Dermis microvascular lymphatic vessel endothelial cell (primary cell): ENCODE results near the gene PTPRA. TPM values are rescaled to one million over a fixed set of nuclear protein-coding genes. Genes with fewer than 3 reads are reported as not detected.
A peak's percentile ranks its signal among the peaks of the same experiment; 100 is the strongest.

Source experiments
- DNase-seq, 2 donors: peaks; one replicate each; pipeline versions ENCODE4 v3.0.0 to v3.0.0-alpha.2; 2010; ENCODE audit warnings: low read depth in 2 of 2
- total RNA-seq: library from RNA; depleted of rRNA; stranded (reverse); fragments of >200 nt; gene quantifications from 2 replicates; pipeline ENCODE4 v1.2.1, GENCODE V29; 2014

The PTPRA gene
- total RNA-seq, 1 donor from 2014 or later: 18.7 TPM

DNA sequence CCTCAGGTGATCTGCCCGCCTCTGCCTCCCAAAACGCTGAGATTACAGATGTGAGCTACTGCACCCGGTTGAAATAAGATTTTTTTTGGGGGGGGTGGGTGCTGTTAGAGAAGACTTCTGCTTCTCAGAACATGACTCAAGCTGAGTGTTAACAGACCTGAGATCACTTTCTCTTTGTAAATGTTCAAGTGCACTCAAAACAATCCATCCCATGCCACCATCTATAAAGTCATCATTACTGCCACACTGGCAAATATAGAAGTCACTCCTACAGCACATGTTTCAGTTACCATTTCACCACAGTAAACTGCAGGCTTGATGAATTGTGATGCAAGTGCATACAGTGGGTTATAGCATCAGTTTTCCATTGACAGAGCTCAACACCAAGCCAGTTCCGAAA is 23.8 kb upstream of the PTPRA start:
- DNase-seq: no peak

- DNase-seq: no peak
Measured at GRCh38 chr20:2851086-2851485, 22.2 kb upstream of the PTPRA start.

- DNase-seq: no peak
Measured at GRCh38 chr20:2858591-2858990, 14.7 kb upstream of the PTPRA start.

- no peak for DNase-seq
Measured at GRCh38 chr20:2859330-2860121, 13.8 kb upstream of the PTPRA start.

DNA sequence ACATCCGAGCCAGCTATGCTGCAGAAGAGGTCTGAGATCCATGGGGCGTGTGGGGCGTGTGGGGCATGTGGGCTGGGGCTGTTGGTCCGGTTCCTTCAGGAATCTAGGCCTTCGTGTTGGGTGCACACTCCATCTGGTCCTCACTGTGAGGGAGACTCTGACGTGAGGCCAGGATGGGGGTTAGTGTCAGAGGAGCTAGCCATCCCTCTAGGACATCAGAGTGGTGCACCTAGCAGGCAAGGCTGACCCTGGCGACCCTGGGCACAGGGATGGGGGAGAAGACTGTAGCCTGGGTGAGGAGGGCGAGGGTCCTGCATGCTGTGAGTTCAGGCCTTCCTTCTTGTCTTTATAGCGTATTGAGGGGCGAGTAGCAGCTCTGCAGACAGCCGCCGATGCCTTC is 8.7 kb upstream of the PTPRA start:
- no peak for DNase-seq

- no peak for DNase-seq
Measured at GRCh38 chr20:2865101-2865500, 8.2 kb upstream of the PTPRA start.

GRCh38 chr20:2865630-2866029 is 7.7 kb upstream of the PTPRA start:
- DNase-seq: no peak

DNA sequence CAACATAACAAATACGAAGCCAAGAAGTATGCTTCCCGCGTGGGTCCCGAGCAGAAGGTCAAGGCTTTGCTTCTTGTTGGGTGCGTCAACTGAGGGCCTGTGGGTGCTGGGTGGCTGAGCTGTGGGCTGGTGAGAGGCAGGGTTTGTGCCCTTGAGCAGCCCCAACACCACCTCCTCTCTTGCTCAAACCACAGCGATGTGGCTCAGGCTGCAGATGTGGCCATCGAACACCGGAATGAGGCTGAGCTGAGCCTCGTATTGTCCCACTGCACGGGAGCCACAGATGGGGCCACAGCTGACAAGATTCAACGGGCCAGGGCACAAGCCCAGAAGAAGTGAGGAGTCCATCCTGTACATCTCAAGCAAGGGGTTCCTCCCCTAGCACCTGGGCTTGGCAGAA is 7.0 kb upstream of the PTPRA start:
- no peak for DNase-seq

GRCh38 chr20:2867081-2867864 is 6.0 kb upstream of the PTPRA start:
- no peak for DNase-seq

GRCh38 chr20:2869381-2869780 is 3.9 kb upstream of the PTPRA start:
- no peak for DNase-seq

DNA sequence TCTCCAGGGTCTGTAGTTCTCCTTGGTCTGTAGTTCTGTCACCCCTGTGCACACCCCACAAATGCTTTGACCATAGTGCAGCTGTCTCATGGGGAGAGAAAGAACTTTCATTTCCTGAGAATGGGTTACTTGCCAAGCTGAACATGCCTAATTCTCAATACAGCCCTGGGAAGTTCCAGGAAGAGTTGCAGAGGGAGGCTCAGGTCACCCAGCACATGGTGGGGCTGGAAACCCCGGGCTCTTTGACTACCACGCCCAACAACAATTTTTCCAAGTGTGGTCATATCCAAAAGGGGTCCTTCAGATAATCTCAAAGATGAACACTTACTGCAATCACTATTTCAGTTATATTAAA is 2.2 kb upstream of the PTPRA start:
- DNase-seq: no peak

DNA sequence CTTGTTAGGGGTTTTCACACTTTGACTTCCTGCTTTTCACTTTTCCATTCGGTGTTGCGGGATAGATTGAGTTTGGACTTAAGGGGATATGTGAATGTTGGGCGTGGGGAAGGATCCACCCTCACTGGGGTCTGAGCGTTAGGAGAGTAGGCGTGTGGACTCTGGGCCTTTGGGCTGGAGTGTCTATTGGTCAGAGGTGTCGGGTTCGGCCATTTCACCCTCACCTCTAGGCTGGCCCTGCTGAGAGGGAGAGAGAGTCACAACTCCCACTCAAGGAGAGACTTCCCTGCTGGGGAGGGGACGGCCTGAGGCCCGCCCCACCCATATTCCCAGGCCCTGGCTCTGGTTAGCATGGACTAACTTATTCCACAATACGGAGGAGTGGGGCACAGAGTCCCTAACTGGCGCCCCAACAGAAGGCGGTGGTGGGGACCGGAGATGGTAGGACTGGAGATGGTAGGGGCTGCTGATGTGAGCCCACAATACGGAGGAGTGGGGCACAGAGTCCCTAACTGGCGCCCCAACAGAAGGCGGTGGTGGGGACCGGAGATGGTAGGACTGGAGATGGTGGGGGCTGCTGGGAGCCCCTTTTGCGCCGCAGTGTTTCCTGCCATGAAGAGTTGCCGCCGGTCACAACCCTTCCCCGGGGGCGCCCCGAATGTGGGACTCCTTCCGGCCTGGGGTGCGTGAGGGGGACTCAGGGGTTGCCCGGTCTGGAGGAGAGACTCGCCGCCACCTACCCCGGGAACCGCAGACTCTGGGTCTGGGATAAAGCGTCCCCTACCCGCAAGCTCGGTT is 1.4 kb upstream of the PTPRA start:
- DNase-seq: no peak

DNA sequence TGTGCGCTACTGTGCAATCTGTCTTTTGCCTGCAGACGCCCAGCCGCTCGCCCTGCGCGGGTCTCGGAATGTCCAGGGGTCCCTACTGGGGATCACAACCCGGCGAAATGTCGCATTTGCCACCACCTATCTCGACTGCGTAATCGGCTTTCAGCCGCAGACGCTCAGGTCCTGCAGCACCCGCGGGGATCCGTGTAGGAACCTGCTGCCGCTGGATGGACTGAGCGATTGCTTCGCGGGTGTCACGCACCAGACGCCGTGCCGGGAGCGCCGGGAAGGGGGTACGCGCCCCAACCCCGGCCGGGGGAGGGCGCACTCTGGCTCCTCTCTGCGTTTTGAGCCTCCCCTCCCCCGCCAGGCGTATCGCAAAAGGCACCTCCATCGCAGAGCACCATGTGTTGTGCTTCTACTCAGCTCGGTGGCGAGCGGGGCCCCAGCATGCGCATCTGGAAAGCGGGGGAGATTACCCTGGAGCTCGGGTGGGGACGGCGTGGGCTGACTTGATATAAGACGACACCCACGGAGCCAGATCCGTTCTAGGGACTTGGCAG is 747 bp upstream of the PTPRA start:
- peak in 1 of 2 donors; percentile 51 for DNase-seq

DNA sequence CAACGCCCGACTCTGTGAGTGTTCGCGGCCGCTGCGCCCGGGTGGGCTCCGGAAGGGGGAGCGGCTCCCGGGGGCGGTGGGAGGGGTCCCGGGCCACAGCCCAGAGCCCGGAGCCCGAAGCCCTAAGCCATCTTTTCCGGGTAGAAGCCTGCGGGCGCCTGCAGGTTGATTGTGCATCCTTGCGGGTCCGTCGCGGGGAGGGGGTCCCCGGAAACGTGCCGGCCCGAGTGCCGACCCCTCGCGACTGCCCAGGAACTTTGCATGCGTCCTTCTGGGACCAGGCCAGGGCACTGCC is 413 bp downstream of the PTPRA start:
- peak in 1 of 2 donors; percentile 66 for DNase-seq

DNA sequence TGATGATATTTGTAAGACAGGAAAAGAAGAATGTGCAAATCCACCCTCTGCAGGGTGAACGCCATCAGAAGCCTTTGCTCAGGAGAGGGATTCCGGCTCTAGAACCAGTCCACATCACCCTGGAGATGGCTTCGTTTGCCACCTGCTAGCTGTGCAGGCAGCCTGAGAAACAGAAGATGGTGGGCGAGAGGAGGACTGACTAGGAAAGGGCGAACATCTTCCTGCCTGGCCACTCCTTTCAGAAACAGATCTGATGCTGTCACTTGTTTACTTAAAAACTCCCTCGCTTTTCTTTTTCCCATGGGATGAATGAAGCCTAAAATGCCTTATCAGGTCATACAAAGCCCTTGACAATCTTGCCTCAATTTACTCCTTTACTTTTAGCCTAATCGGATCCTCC is 1.2 kb downstream of the PTPRA start:
- no peak for DNase-seq

- no peak for DNase-seq
Measured at GRCh38 chr20:2875690-2876203, 2.5 kb downstream of the PTPRA start.

DNA sequence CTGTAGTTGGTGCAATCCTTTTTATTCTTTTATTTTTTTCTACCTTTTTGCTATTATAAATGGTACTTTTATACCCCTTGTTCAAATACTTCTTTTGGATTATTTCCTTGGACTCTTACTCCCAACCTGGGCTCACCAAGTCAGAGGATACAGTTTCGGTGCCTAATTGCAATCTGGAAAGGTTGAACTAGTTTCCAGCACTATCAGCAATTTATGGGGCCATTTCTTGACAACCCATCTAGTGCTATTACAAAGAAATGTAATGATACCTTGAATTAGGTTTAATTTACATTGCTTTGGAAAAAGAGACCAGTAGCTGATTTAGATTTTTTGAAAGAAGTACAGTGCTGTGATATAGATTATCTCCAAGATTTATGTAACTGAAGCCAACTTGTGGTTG is 5.2 kb downstream of the PTPRA start:
- DNase-seq: no peak

DNA sequence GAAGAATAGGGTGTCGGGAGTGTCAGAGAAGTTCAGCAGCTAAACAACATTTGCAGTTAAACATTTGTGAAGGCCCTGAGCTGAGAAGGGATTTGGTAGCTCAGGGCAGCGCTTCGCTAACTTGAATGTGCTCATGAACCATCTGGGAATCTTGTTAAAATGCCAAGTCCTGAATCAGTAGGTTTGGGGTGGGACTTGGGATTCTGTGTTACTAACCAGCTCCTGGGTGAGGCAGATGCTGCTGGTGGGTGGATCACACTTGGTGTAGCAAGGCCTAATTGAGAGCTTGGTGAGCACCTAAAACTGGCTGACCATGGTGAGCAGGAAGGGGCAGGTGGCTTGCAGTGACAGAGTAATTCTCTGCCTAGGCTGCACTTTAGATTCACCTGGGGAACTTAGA is 5.9 kb downstream of the PTPRA start:
- DNase-seq: no peak

DNA sequence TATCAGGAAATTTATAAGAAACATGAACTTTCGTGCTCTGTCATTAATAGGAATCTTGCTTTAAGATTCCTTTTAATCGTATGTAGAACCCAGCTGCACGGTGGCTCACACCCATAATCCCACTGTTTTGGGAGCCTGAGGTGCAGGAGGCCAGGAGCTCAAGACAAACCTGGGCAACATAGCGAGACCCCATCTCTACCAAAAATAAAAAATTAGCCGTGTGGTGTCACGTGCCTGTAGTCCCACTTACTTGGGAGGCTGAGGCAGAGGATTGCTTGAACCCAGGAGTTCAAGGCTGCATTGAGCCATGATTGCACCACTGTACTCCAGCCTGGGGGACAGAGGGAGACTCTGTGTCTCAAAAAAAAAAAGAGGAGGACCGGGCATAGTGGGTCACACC is 7.4 kb downstream of the PTPRA start:
- DNase-seq: no peak

- DNase-seq: no peak
Measured at GRCh38 chr20:2883726-2884637, 10.7 kb downstream of the PTPRA start.

- no peak for DNase-seq
Measured at GRCh38 chr20:2887715-2888114, 14.4 kb downstream of the PTPRA start.
